HepG2 (cell line): ENCODE data around the gene ATAD2B. TPM values are rescaled to one million over a fixed set of nuclear protein-coding genes. Genes with fewer than 3 reads are reported as not detected.

Source experiments
- ARID4A ChIP-seq: sonication (generic); formaldehyde crosslinking; IDR thresholded peaks from 2 replicates; pipeline ENCODE4 v1.5.0; 2020; ENCODE audit warnings: mild to moderate bottlenecking, missing genetic modification reagents, borderline replicate concordance
- GATAD1 ChIP-seq: IDR thresholded peaks from 2 replicates; pipeline ENCODE4 v1.6.1; 2016; ENCODE audit warnings: missing genetic modification reagents, missing compliant biosample characterization
- KLF9 ChIP-seq: IDR thresholded peaks from 2 replicates; pipeline ENCODE4 v1.6.1; 2016; ENCODE audit warnings: low read depth
- NRL ChIP-seq: sonication (generic); formaldehyde crosslinking; IDR thresholded peaks from 2 replicates; pipeline ENCODE4 v1.5.0; 2020; ENCODE audit warnings: missing genetic modification reagents, mild to moderate bottlenecking, moderate library complexity, borderline replicate concordance
- POGZ ChIP-seq: sonication (generic); formaldehyde crosslinking; IDR thresholded peaks from 2 replicates; pipeline ENCODE4 v1.4.0; 2020; ENCODE audit warnings: mild to moderate bottlenecking, missing genetic modification reagents
- SIN3A ChIP-seq: IDR thresholded peaks from 2 replicates; pipeline ENCODE4 v1.6.1; 2011; ENCODE audit warnings: low read depth, mild to moderate bottlenecking, control low read depth, low read length, borderline replicate concordance
- SMAD3 ChIP-seq: sonication (generic); formaldehyde crosslinking; IDR thresholded peaks from 2 replicates; pipeline ENCODE4 v1.4.0; 2020; ENCODE audit warnings: missing genetic modification reagents
- TAF15 ChIP-seq: fragments of 200-400 bp; formaldehyde crosslinking; IDR thresholded peaks from one replicate; pipeline ENCODE4 v1.6.1; 2018; ENCODE audit warnings: mild to moderate bottlenecking, low read depth, low read length; ENCODE audit not compliant: poor library complexity, severe bottlenecking
- ZBTB33 ChIP-seq: sonication (generic); formaldehyde crosslinking; IDR thresholded peaks from 2 replicates; pipeline ENCODE4 v1.4.0; 2020; ENCODE audit warnings: missing genetic modification reagents
- ZBTB39 ChIP-seq: sonication (generic); formaldehyde crosslinking; IDR thresholded peaks from 2 replicates; pipeline ENCODE4 v1.5.0; 2020; ENCODE audit warnings: missing genetic modification reagents
- ZFP36 ChIP-seq: fragments of 150-350 bp; IDR thresholded peaks from 2 replicates; pipeline ENCODE4 v1.6.1; 2018; ENCODE audit warnings: borderline replicate concordance, low read length, low read depth; ENCODE audit not compliant: partially characterized antibody
- ZFP36L2 ChIP-seq: sonication (generic); formaldehyde crosslinking; IDR thresholded peaks from 2 replicates; pipeline ENCODE4 v1.4.0; 2020; ENCODE audit warnings: missing genetic modification reagents
- ZNF558 ChIP-seq: sonication (generic); formaldehyde crosslinking; IDR thresholded peaks from 2 replicates; pipeline ENCODE4 v1.9.0; 2022; ENCODE audit warnings: mild to moderate bottlenecking, missing genetic modification reagents, borderline replicate concordance
- ZUFSP ChIP-seq: sonication (generic); formaldehyde crosslinking; IDR thresholded peaks from 2 replicates; pipeline ENCODE4 v1.9.0; 2021; ENCODE audit warnings: missing genetic modification reagents, mild to moderate bottlenecking, borderline replicate concordance
- polyA plus RNA-seq, 8 experiments: library from polyadenylated mRNA; depleted of rRNA in 3 of 8; stranded (reverse) in 7 of 8; unstranded in 1 of 8; fragments of >200 nt; fragmentation: Illumina TruSeq in 4 of 8; extraction: Trizol in 4 of 8; gene quantifications; 2 replicates each; pipeline versions ENCODE4 v1.2.1 to v1.2.3, GENCODE V29; 2011 to 2016; ENCODE audit warnings: low read depth in 4 of 8, missing spikeins in 1 of 8, mixed read lengths in 1 of 8; ENCODE audit not compliant: insufficient read depth in 1 of 8
- total RNA-seq, 5 experiments: library from RNA; depleted of rRNA; stranded (reverse); fragments of >200 nt; fragmentation: Illumina TruSeq; extraction: Trizol; gene quantifications; 2 replicates each; pipeline ENCODE4 v1.2.3, GENCODE V29; 2016; ENCODE audit warnings: low read depth in 1 of 5

The ATAD2B gene
- total and polyA plus RNA-seq, 2 of the 13 experiments (the other 11 are each of a cell fraction or from before 2014, with no cell fraction given) = 5.3 to 22.2 TPM

- no peak; the same call in 1 of the 2 replicates for TF ChIP-seq ZFP36L2
- 0 out of 2 replicates have a peak, but pooled peaks have one; percentile 50 for TF ChIP-seq KLF9 (CRISPR knock-in tag)
- no peak for TF ChIP-seq ZFP36
- TF ChIP-seq ARID4A (CRISPR knock-in tag) = peak; percentile 93
- TF ChIP-seq TAF15 = no peak
- peak; percentile 83 for TF ChIP-seq POGZ
- TF ChIP-seq SMAD3 (CRISPR knock-in tag) = peak; percentile 83
- TF ChIP-seq ZBTB33 (CRISPR knock-in tag) = peak; percentile 51
- TF ChIP-seq ZNF558 (CRISPR knock-in tag) = peak; percentile 73; the same call in 1 of the 2 replicates
- TF ChIP-seq SIN3A = peak; percentile 80
- TF ChIP-seq ZBTB39 = 0 out of 2 replicates have a peak, but pooled peaks have one; percentile 70
- TF ChIP-seq NRL (CRISPR knock-in tag) = peak; percentile 22
- no peak for TF ChIP-seq ZUFSP
- TF ChIP-seq GATAD1 (CRISPR knock-in tag) = peak; percentile 83
- TF ChIP-seq, all 625 proteins: peak for 407
Observed at GRCh38 chr2:23926750-23927571, at the start of gene ATAD2B (continued).
